Breast epithelium (tissue), 3 donors: ENCODE results near the gene SAFB2.

Experiments used
- POLR2A ChIP-seq: fragments of 450-650 bp; IDR thresholded peaks from one replicate; pipeline ENCODE4 v1.6.1; 2016; ENCODE audit warnings: antibody characterized with exemption, mild to moderate bottlenecking, moderate library complexity
- TF ChIP-seq, protein P1 (sequence below), 3 donors: fragments of 450-650 bp; IDR thresholded peaks; one replicate each; pipeline ENCODE4 v1.5.1; 2016 to 2017; ENCODE audit warnings: antibody characterized with exemption in 3 of 3, mild to moderate bottlenecking in 3 of 3, moderate library complexity in 3 of 3

DNA sequence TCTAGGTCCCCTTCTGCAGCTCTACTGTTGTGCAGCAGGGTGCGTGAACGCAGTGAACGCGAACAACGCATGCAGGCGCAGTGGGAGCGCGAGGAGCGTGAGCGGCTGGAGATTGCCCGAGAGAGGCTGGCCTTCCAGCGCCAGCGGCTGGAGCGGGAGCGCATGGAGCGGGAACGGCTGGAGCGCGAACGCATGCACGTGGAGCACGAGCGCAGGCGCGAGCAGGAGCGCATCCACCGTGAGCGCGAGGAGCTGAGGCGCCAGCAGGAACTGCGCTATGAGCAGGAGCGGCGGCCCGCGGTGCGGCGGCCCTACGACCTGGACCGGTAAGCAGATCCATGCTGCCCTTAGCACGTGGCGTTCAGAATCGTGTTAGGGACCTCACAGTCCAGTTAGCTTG is 38.9 kb upstream of the SAFB2 start:
- TF ChIP-seq, protein P1, sequence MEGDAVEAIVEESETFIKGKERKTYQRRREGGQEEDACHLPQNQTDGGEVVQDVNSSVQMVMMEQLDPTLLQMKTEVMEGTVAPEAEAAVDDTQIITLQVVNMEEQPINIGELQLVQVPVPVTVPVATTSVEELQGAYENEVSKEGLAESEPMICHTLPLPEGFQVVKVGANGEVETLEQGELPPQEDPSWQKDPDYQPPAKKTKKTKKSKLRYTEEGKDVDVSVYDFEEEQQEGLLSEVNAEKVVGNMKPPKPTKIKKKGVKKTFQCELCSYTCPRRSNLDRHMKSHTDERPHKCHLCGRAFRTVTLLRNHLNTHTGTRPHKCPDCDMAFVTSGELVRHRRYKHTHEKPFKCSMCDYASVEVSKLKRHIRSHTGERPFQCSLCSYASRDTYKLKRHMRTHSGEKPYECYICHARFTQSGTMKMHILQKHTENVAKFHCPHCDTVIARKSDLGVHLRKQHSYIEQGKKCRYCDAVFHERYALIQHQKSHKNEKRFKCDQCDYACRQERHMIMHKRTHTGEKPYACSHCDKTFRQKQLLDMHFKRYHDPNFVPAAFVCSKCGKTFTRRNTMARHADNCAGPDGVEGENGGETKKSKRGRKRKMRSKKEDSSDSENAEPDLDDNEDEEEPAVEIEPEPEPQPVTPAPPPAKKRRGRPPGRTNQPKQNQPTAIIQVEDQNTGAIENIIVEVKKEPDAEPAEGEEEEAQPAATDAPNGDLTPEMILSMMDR (IDR thresholded peaks at IDR 0.05), result no peak
- TF ChIP-seq POLR2A, result no peak
